Measurements from ENCODE around the gene ELN. TPM values are rescaled to one million over a fixed set of nuclear protein-coding genes. Genes with fewer than 3 reads are reported as not detected.

The ELN gene
- total and polyA plus RNA-seq, 2 of the 8 experiments (the other 6 are each of a cell fraction or from before 2014, with no cell fraction given), result 5.1 to 5.6 TPM

- no peak overlapping the region for H3K4ac ChIP-seq (replicated peaks; ENCODE audit: insufficient read length, low read depth, low read length)
- DNase-seq (ENCODE audit: low read depth in 1 of 2, low spot score in 2 of 2) (no peak), FAIRE-seq (no peak)
- no peak overlapping the region for H2BK12ac ChIP-seq (ENCODE audit: low read depth, low read length)
- H4K20me1 ChIP-seq (replicated peaks in 1 of 2; ENCODE audit: control insufficient read depth in 1 of 2, insufficient read depth in 2 of 2, low read length in 2 of 2), result no peaks in the 10 kb centered on the region
- no peak overlapping the region for H3K23ac ChIP-seq (ENCODE audit: insufficient read length)
- no peaks in the 10 kb centered on the region for H3K36me3 ChIP-seq (ENCODE audit: control insufficient read depth in 2 of 4, insufficient read depth in 4 of 4, low read length in 3 of 4)
- H3K56ac ChIP-seq (replicated peaks; ENCODE audit: insufficient read length, low read depth, low read length), result no peak overlapping the region
- H2BK20ac ChIP-seq (ENCODE audit: low read length), result no peak overlapping the region
- no peak overlapping the region for H4K8ac ChIP-seq (ENCODE audit: extremely low read depth, insufficient read depth, low read length)
- H3K27me3 ChIP-seq (replicated peaks in 1 of 4; ENCODE audit: control insufficient read depth in 3 of 4, extremely low read depth in 1 of 4, insufficient read depth in 3 of 4, low read length in 3 of 4), result no peaks in the 10 kb centered on the region
- H3K79me1 ChIP-seq (ENCODE audit: low read depth, low read length), result no peaks in the 10 kb centered on the region
- no peak overlapping the region for H3K14ac ChIP-seq (ENCODE audit: insufficient read length)
- no peak overlapping the region; the same call in 1 of the 2 replicates for H2BK15ac ChIP-seq (ENCODE audit: low read length)
- no peak overlapping the region for H3K9ac ChIP-seq (replicated peaks in 1 of 4; ENCODE audit: extremely low read depth in 1 of 4, low read depth in 3 of 4, low read length in 3 of 4)
- H4K91ac ChIP-seq (replicated peaks; ENCODE audit: insufficient read length, low read length), result no peak overlapping the region
- no peak for TF ChIP-seq BRCA1 (IDR thresholded peaks at IDR 0.05; ENCODE audit: low read depth, low read length)
- no peak for TF ChIP-seq EZH2 (IDR thresholded peaks at IDR 0.05; ENCODE audit: low read depth, low read length, severe bottlenecking)
- TF ChIP-seq CTCF (IDR thresholded peaks at IDR 0.05; ENCODE audit: control extremely low read depth in 1 of 3, insufficient read depth in 1 of 3, low read depth in 1 of 3, low read length in 3 of 3), result no peak
- TF ChIP-seq TEAD4 (IDR thresholded peaks at IDR 0.05; ENCODE audit: low read depth, low read length), result no peak
- TF ChIP-seq GTF2F1 (IDR thresholded peaks at IDR 0.05; ENCODE audit: borderline replicate concordance, low read depth, low read length), result no peak
- TF ChIP-seq NANOG (IDR thresholded peaks at IDR 0.05; ENCODE audit: insufficient read depth, low read depth, low read length, poor library complexity, severe bottlenecking), result no peak
- 92% methylated on average over 3 of the region's 3 CpGs; no CpG with 5 or more reads in 1 of the 2 experiments for WGBS, 2 experiments (ENCODE audit: extremely low coverage in 1 of 2, insufficient coverage in 1 of 2, insufficient read length in 1 of 2, insufficient replicate concordance in 2 of 2, low coverage in 1 of 2, low lambda C conversion rate in 2 of 2, missing lambda C conversion rate in 1 of 2)
- peaks cover 2% of the 10 kb centered on the region; the same call in 1 of the 2 replicates for H3K23me2 ChIP-seq (ENCODE audit: low read depth, low read length)
- no peak overlapping the region for H2BK5ac ChIP-seq (ENCODE audit: low read depth, low read length)
- no peak overlapping the region for H3K27ac ChIP-seq (ENCODE audit: low read depth, low read length)
- no peak overlapping the region for H2AFZ ChIP-seq (ENCODE audit: low read length)
- no peak overlapping the region for H2AK5ac ChIP-seq (ENCODE audit: low read depth, low read length)
- H2BK120ac ChIP-seq (replicated peaks; ENCODE audit: low read depth, low read length), result no peak overlapping the region
- no peak overlapping the region for H3K18ac ChIP-seq (ENCODE audit: extremely low read depth, low read length)
- no peak overlapping the region for H4K5ac ChIP-seq (ENCODE audit: insufficient read length, low read depth, low read length)
- no peak overlapping the region for H3K4me3 ChIP-seq (ENCODE audit: extremely low read depth in 1 of 4, insufficient read depth in 2 of 4, low read depth in 3 of 4, low read length in 4 of 4)
- ChIA-PET POLR2A (ENCODE audit: partially characterized antibody) (interaction anchor here (1.1 kb wide), 1 partner anchor 107 kb away, joined by 3 read pairs; the partner anchor contains the start of gene EIF4H), CTCF (ENCODE audit: partially characterized antibody) (interaction anchor here (0.7 to 6.2 kb wide), 16 partner anchors 15 to 335 kb away, joined by 3 to 30 read pairs (median 4); partner anchors contain the start of genes ELN and LAT2)
- no peaks in the 10 kb centered on the region for H3K79me2 ChIP-seq (ENCODE audit: control insufficient read depth in 1 of 2, insufficient read depth in 2 of 2, low read length in 2 of 2)
- peaks cover 0 to 11% (median 3%) of the 10 kb centered on the region in 4 experiments; a peak in 3 of 7 replicates for H3K4me1 ChIP-seq (replicated peaks in 1 of 4; ENCODE audit: control insufficient read depth in 3 of 4, insufficient read depth in 4 of 4, low read length in 3 of 4)
- H3K9me3 ChIP-seq (ENCODE audit: insufficient read depth in 2 of 2, low read depth in 1 of 2, low read length in 1 of 2), result no peaks in the 10 kb centered on the region
- no peak overlapping the region for H3K4me2 ChIP-seq (ENCODE audit: insufficient read depth in 1 of 2, low read depth in 2 of 2, low read length in 2 of 2)
Observed at GRCh38 chr7:74066626-74067025, 38.7 kb downstream of the ELN start.
